Peyer's patch (tissue), 4 donors: Measurements from ENCODE around the gene FAM83F.

Experiments used
- POLR2A ChIP-seq, 2 donors: fragments of 450-650 bp; IDR thresholded peaks; one replicate each; pipeline ENCODE4 v1.5.1; 2017; ENCODE audit warnings: antibody characterized with exemption in 2 of 2, mild to moderate bottlenecking in 2 of 2, moderate library complexity in 2 of 2
- TF ChIP-seq, protein P1 (sequence below), 6 experiments: fragments of 450-650 bp in 4 of 6; fragments of 200-600 bp in 2 of 6; sonication (generic) in 1 of 6; IDR thresholded peaks; one replicate each; pipeline ENCODE4 v1.5.1; 2017 to 2019; ENCODE audit warnings: antibody characterized with exemption in 6 of 6, mild to moderate bottlenecking in 3 of 6, moderate library complexity in 1 of 6

DNA sequence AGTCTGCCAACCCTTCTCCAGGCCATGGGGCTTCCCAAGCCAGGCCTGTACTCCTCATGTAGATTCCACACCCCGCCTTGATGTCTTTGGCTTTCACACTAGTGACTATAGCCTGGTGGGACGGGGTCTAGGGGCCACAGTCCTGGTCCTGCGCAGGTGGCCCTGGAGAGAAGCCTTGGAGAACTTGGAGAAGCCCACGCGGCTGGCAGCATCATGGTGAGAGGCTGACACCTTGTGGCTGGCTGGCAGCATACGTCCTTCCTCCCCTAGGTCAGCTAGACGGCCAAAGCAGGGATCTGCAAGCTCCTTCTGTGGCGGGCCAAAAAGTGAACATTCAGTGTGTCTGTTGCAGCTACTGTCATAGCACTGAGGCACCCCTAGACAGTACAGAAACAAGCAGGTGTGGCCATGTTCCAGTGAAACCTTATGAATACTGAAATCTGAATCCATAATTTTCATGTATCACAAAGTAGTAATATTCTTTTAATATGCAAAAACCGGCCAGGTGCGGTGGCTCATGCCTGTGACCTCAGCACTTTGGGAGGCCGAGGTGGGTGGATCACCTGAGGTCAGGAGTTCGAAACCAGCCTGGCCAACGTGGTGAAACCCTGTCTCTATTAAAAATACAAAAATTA lies 42.0 kb downstream of the FAM83F start:
- TF ChIP-seq POLR2A (IDR thresholded peaks at IDR 0.05) = no peak
- TF ChIP-seq, protein P1, sequence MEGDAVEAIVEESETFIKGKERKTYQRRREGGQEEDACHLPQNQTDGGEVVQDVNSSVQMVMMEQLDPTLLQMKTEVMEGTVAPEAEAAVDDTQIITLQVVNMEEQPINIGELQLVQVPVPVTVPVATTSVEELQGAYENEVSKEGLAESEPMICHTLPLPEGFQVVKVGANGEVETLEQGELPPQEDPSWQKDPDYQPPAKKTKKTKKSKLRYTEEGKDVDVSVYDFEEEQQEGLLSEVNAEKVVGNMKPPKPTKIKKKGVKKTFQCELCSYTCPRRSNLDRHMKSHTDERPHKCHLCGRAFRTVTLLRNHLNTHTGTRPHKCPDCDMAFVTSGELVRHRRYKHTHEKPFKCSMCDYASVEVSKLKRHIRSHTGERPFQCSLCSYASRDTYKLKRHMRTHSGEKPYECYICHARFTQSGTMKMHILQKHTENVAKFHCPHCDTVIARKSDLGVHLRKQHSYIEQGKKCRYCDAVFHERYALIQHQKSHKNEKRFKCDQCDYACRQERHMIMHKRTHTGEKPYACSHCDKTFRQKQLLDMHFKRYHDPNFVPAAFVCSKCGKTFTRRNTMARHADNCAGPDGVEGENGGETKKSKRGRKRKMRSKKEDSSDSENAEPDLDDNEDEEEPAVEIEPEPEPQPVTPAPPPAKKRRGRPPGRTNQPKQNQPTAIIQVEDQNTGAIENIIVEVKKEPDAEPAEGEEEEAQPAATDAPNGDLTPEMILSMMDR (IDR thresholded peaks at IDR 0.05) = peak; percentile 31 to 66 (median 63)
